Mucosa of descending colon (tissue), 3 donors: ENCODE data around the gene PACRG. TPM values are rescaled to one million over a fixed set of nuclear protein-coding genes. Genes with fewer than 3 reads are reported as not detected.

Experiments
- ATAC-seq: fragments of 200-7000 bp; cut with Tn5 transposase; one replicate; pipeline ENCODE4 v1.9.1; 2020; ENCODE audit warnings: mild to moderate bottlenecking, moderate library complexity
- DNase-seq, 3 donors: peaks; one replicate each; pipeline ENCODE4 v3.0.0-alpha.2; 2020
- H3K36me3 ChIP-seq: fragments of 200-600 bp; one replicate; pipeline ENCODE4 v1.8.0; 2021; ENCODE audit warnings: low read depth, mild to moderate bottlenecking
- H3K4me1 ChIP-seq: fragments of 200-600 bp; one replicate; pipeline ENCODE4 v1.8.0; 2021; ENCODE audit warnings: low read depth, mild to moderate bottlenecking
- H3K4me3 ChIP-seq: fragments of 200-600 bp; one replicate; pipeline ENCODE4 v1.8.0; 2021; ENCODE audit warnings: mild to moderate bottlenecking
- H3K9me3 ChIP-seq: fragments of 200-600 bp; one replicate; pipeline ENCODE4 v1.8.0; 2021; ENCODE audit warnings: mild to moderate bottlenecking
- intact Hi-C, 2 donors: fragments of 100-400 bp; cut with DNase I in 1 of 2; cut with micrococcal nuclease in 1 of 2; formaldehyde crosslinking; loops; one replicate each; pipeline versions ENCODE4 v1.11.0 to v1.11.1; 2022; cut with DNase I, micrococcal nuclease
- total RNA-seq, 3 donors: library from RNA; stranded (reverse); fragmentation: NEBNext Ultra II Directional in 2 of 3; extraction: Animal tissue kit (Norgen Biotek cat#: 25700) in 2 of 3; gene quantifications; one replicate each; pipeline versions ENCODE4 v1.2.1 to v1.2.4, GENCODE V29; 2021 to 2023
- TF ChIP-seq, protein P1 (sequence below): fragments of 200-600 bp; IDR thresholded peaks from one replicate; pipeline ENCODE4 v1.8.0; 2022; ENCODE audit warnings: antibody characterized with exemption, mild to moderate bottlenecking
- donor health status: DM: no; HTN: no; CAD: no; lungs with moderate emphysema.
- donor health status: DM: no; HTN: no; CAD: no.
- donor health status: DM: no; HTN: yes; CAD: no.

PACRG gene
- total RNA-seq, 3 donors from 2014 or later: 1.1 to 1.5 (median 1.3) TPM

DNA sequence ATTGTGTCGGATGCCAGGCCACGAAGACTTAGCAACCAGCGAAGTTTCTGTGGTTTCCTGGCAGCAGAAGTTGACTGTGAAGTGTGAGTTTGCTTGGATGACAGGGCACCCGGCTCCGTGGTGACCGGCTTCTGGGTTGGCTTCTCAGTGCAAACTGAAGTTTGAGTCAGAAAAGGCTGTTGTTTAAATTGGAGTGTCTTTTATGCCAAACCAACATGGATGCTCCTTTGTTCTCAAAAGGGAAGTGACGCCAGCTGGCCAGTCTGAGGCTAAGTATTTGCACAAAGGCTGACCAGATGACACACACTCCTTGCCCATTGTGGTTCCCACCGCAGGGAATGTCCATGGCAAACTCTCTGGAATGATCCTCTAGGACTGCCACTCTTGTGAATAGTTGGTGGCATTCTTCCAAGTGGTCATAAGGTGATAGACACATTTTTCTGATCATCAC, 521.9 kb downstream of the PACRG start:
- Histone ChIP-seq H3K36me3 (no peaks in the 10 kb centered on the region), H3K4me1 (no peaks in the 10 kb centered on the region), H3K4me3 (no peak overlapping the region), H3K9me3 (no peaks in the 10 kb centered on the region)
- DNase-seq: peak in 1 of 3 donors; percentile 3
- TF ChIP-seq, protein P1, sequence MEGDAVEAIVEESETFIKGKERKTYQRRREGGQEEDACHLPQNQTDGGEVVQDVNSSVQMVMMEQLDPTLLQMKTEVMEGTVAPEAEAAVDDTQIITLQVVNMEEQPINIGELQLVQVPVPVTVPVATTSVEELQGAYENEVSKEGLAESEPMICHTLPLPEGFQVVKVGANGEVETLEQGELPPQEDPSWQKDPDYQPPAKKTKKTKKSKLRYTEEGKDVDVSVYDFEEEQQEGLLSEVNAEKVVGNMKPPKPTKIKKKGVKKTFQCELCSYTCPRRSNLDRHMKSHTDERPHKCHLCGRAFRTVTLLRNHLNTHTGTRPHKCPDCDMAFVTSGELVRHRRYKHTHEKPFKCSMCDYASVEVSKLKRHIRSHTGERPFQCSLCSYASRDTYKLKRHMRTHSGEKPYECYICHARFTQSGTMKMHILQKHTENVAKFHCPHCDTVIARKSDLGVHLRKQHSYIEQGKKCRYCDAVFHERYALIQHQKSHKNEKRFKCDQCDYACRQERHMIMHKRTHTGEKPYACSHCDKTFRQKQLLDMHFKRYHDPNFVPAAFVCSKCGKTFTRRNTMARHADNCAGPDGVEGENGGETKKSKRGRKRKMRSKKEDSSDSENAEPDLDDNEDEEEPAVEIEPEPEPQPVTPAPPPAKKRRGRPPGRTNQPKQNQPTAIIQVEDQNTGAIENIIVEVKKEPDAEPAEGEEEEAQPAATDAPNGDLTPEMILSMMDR: no peak
- intact Hi-C loops: no loop called here
- ATAC-seq: no peak

DNA sequence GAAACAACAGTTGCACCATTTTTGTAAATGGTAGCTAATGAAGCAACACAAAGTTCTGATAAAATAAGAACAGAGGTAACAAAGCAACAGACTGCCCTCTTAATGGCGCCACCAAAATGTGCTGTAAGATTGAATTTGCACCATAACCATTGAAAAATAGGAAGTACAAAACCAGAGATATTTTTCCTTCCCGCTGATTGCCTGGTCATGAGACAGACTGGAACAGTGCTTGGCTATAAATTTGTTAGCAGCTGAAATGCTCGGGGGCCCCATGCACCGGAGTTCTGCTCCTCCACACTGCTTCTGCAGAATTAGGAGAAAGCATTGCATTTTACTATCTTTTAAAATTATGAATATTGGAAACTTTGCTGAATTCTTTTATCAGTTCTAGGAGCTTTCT, 522.3 kb downstream of the PACRG start:
- Histone ChIP-seq H3K9me3 (no peaks in the 10 kb centered on the region), H3K4me3 (no peak overlapping the region), H3K36me3 (no peaks in the 10 kb centered on the region), H3K4me1 (no peaks in the 10 kb centered on the region)
- DNase-seq (peak in 1 of 3 donors; percentile 3), ATAC-seq (no peak)
- intact Hi-C loops: no loop called here
- TF ChIP-seq, protein P1: no peak

DNA sequence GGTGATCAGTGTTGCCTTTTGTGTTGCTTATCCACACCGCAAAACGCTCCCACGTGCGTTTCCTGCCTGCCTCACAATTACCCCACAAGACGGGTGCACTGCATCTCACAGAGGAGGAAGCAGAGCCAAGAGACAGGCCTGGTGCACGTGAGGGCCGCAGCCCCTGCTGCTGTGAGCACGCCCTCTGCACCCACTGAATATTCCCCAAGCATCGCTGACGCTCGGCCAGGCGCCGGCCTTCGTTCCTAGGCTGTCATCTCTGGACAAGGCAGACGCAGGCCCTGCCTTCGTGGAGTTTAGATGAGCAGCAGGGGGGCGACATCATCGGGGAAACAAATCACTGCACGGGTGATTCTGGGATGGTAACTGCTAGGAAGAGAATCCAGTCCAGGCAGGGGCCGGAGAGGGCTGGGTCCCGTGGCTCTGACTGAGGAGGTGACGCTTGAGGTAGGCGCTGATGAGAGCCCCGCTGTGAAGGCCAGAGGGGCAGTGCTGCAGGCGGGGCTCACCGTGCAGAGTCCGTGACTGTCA, 524.4 kb downstream of the PACRG start:
- H3K4me3 ChIP-seq: no peak overlapping the region
- ATAC-seq (no peak), DNase-seq (peak in 1 of 3 donors; percentile 12)
- no peaks in the 10 kb centered on the region for H3K36me3 ChIP-seq
- intact Hi-C loops: no loop called here
- H3K9me3 ChIP-seq: no peaks in the 10 kb centered on the region
- TF ChIP-seq, protein P1: no peak
- H3K4me1 ChIP-seq: no peaks in the 10 kb centered on the region

DNA sequence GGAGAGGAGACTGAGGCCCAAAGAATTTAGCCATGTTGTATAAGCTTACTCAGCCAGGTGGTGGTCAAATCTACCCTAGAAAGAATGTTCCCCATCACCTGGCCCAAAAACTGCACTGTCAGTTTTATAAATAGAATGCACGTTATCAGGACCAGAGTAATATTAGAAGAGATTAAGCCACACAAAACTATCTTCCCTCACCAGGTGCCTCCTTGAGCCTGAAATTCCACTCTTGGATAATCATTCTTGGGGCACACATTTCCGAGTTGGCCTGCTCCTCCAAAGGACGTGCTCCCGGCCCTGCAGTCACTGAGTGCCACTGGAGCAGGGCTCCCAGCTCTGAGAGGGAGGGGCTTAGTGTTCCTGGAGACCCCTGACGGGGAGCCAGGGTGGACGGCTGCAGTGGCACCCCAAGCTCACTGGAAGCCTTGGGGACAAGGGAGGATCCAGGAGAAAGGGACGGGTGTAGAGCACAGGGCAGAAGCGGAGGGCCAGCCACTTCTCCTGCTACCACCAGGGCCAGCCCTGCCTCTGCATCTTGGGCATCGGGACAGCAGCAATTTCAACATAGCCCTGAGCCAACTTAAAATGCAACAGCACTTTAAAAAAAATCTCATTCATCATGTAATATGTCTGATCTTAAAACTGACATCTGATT, 525.9 kb downstream of the PACRG start:
- H3K9me3 ChIP-seq: no peaks in the 10 kb centered on the region
- no peaks in the 10 kb centered on the region for H3K36me3 ChIP-seq
- intact Hi-C loops: no loop called here
- no peaks in the 10 kb centered on the region for H3K4me1 ChIP-seq
- ATAC-seq: no peak
- TF ChIP-seq, protein P1: no peak
- H3K4me3 ChIP-seq: no peak overlapping the region
- DNase-seq: no peak

DNA sequence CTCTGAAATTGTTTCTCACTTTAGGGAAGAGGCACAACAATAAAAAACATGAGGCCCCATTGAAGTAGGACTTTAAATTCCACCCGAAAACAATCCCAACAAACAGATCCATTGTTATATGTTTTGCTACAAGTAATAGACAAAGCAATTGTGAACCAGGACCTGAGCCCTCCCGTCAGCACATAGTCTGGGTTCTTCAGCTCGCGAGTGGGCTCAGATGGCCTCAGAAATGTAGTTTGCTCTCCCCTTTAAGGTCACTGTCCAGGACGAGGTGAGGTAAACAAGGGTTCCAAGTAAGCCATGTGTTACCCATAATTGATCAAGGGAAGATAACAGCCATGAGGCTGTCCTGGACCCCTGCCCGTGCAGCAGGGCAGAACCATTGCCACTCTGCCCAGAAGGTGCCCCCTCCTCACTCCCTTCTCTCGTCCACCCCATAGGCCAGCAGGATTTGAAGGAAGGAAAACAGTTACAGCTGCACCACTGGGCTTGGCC, 526.6 kb downstream of the PACRG start:
- H3K4me3 ChIP-seq: no peak overlapping the region
- no peaks in the 10 kb centered on the region for H3K9me3 ChIP-seq
- TF ChIP-seq, protein P1: no peak
- no peak for ATAC-seq
- no peak for DNase-seq
- H3K4me1 ChIP-seq: no peaks in the 10 kb centered on the region
- intact Hi-C loops: no loop called here
- H3K36me3 ChIP-seq: no peaks in the 10 kb centered on the region
